ENCODE measurements around the gene PNPLA6.
"Not testable (repeated sequence)": the region's sequence is repeated elsewhere in the genome, so short reads cannot be mapped to it uniquely, and the experiment has no call there.

Gene PNPLA6

DNA sequence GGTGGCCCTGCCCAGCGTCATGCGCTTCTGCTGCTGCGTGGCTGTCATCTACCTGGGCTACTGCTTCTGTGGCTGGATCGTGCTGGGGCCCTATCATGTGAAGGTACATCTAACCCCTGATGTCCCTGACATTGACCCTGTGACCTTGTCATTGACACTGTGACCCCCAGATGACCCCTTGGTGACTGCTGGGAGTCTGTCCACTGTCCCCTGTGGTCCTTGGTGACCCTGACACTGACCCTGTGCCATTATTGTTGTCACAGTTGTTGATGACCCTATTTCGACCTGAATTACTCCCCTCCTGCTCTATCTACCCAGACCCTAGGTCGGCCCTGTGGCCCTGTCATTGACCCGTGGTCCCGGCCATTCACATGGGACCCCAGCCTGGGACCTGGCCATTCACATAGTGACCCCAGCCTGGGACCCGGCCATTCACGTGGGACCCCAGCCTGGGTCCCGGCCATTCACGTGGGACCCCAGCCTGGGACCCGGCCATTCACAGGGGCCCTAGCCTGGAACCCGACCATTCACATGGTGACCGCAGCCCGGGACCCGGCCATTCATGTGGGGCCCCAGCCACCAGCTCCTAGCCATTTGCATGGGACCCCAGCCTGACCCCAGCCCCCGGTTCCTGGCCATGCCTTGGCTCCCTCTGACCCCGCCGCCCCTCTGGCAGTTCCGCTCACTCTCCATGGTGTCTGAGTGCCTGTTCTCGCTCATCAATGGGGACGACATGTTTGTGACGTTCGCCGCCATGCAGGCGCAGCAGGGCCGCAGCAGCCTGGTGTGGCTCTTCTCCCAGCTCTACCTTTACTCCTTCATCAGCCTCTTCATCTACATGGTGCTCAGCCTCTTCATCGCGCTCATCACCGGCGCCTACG lies 5.7 kb upstream of the PNPLA6 start:
- FAIRE-seq (no peak), DNase-seq (ENCODE audit: low spot score) (no peak)

DNA sequence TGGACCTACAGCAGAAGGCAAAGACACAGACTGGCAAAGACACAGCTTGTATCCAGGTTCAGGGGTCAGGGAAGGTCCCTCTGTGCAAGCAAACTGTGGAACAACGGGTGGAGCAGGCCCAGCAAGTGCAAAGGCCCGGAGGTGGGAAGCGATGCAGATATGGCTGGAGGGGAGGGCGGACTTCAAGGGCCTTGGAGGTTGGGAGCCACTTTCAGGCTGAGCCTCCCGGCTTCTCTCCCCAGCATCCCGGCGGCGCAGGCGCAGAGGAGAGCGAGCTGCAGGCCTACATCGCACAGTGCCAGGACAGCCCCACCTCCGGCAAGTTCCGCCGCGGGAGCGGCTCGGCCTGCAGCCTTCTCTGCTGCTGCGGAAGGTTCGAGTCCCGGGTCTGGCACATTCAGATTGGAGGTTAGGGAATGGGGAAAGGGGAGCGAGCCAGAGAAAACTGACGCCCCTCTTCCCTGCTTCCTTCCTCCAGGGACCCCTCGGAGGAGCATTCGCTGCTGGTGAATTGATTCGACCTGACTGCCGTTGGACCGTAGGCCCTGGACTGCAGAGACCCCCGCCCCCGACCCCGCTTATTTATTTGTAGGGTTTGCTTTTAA lies 2.1 kb upstream of the PNPLA6 start:
- FAIRE-seq = no peak
- no peak for DNase-seq (ENCODE audit: low spot score)

DNA sequence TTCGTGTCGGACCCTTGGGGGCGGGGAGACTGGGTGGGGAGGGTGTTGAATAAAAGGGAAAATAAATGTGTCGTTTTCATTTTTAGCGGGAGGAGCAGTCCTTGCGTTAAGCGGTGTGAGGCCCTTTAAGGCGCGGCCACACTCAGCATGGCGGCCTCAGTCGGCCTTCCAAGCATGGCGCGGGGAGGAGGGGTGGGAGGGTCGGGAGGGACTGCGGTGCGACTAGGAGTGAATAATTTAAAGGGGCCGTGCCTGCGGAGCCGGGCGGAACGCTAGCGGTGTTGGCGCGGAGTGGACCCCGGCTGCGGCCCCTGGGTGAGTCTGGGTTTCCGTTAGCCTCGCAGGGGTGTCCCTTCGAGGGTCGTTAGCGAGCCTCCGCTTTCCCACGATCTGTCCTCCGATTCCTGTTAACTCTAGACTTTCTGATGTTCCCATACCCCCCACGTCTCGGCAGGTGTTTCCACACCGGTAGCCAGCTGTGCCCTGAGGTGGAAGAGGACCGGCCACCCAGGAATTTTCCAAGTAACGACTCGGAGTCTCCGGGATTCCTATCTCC lies 1.5 kb upstream of the PNPLA6 start:
- DNase-seq (ENCODE audit: low spot score) = peak; percentile 20
- no peak for FAIRE-seq

DNA sequence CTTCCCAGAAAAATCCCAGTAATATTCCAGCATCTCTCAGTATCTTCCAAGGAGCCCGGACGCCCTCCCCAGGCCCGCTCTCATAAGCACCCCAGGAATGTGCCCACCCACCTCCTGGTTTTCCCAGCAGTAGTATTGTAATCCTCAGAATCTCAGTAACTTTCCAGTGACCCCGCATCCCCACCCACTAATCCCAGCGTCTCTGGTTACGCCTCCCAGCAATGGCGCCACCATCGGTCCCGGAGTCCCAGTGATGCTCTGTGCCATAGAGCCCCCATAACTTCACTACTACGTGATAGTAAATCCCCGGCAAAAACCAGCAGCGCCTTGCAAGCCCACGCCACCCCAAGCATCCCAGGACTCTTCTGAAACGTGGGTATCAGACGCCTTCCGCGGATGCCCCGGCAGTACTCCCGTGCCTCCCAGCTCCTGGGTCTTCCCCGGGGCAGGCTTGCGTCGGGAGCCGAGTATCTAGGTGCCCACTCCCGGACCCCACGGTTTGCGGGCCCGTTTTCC lies 928 bp upstream of the PNPLA6 start:
- no peak for FAIRE-seq

DNA sequence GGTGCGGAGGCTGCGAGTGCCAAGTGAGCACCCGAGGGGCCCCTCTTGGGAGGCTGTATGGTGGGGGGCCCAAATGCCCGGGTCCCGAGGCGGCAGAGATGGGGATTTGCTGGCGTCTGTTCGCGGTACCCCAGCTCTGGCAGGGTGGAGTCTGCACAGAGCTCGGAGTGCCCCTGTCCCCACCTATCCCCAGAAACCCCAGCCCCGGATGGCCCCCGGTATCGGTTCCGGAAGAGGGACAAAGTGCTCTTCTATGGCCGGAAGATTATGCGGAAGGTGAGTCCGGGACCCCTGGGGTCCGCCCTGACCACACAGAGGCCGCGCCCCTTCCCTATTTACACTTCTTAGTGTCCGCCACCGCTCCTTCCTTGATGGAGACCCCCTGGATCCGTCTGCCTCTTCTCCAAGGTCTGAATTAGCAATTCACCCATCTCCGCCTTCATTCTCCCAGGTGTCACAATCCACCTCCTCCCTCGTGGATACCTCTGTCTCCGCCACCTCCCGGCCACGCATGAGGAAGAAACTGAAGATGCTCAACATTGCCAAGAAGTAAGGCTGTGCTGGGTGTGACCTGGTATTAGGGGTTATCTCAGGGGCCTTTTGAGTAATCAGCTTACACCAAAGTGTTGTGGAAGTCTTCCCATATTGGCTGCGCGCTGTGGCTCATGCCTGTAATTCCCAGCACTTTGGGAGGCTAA lies 630 bp downstream of the PNPLA6 start:
- no peak for FAIRE-seq
- DNase-seq (ENCODE audit: low spot score) = no peak

More for the DNA sequence above, 928 bp upstream of the PNPLA6 start:
- DNase-seq (ENCODE audit: low spot score) = peak; percentile 7

DNA sequence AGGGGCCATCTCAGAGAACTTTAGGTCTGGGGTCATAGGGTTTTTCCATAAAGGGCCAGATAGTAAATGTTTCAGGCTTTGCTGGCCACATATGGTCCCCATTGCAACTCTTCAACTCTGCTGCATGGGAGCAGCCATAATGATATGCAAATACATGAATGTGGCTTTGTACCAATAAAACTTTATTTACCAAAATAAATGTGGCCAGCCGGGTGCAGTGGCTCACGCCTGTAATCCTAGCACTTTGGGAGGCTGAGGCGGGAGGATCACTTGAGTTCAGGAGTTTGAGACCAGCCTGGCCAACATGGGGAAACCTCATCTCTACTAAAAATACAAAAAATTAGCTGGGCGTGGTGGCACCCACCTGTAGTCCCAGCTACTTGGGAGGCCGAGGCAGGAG lies 3.5 kb downstream of the PNPLA6 start:
- not testable (repeated sequence) for FAIRE-seq; DNase-seq (ENCODE audit: low spot score)

DNA sequence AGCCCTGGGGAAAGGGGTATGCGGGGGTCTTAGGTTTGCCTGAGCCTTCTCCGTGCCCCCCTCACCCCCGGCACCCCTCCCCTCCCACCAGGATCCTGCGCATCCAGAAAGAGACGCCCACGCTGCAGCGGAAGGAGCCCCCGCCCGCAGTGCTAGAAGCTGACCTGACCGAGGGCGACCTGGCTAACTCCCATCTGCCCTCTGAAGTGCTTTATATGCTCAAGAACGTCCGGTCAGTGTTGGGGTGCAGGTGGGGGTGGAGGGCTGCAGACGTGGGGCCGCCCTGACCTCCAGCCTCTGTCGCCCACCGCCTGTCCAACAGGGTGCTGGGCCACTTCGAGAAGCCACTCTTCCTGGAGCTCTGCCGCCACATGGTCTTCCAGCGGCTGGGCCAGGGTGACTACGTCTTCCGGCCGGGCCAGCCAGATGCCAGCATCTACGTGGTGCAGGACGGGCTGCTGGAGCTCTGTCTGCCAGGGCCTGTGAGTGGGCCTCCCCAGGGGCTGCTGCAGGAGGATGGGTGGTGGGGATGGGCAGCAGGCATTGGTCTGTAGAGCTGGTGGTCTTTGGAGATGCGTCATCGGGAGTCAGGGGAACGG lies 4.4 kb downstream of the PNPLA6 start:
- FAIRE-seq (no peak), DNase-seq (ENCODE audit: low spot score) (no peak)

DNA sequence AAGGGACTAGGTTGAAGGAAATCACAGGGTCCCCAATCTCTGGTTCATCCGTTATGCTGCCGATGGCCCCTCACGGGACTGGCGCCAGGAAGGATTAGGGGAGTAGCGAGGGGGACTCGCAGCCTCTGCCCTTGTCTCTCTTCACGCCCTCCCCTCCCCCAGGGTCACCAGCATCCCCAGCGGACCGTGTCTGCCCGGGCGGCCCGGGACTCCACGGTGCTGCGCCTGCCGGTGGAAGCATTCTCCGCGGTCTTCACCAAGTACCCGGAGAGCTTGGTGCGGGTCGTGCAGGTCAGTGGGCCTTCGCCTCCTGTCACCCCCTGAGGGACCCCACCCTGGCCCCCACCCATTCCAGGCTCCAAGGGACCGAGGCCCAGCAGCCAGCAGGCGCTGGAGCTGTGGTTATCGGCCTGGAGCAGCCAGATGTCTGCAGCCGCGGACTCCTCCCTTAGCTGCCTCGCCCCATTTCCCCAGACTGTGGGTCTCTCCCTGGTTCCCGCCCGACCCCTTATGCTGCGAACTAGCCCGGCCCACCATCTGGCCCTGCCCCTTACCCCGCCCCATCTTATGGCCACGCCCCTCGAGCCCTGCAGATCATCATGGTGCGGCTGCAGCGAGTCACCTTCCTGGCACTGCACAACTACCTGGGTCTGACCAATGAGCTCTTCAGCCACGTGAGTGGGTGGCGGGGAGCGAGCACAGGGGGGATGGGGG lies 5.4 kb downstream of the PNPLA6 start:
- DNase-seq (ENCODE audit: low spot score) (no peak), FAIRE-seq (no peak)

DNA sequence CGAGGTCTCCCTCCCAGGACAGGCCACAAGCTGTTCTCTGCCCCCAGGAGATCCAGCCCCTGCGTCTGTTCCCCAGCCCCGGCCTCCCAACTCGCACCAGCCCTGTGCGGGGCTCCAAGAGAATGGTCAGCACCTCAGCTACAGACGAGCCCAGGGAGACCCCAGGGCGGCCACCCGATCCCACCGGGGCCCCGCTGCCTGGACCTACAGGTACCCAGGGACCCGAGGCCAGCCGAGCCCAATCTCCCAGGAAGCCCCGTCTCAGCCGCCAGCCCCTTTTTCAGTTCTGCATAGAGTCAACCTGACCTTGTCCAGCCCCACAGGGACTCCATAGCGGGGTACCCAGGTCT lies 5.9 kb downstream of the PNPLA6 start:
- FAIRE-seq (no peak), DNase-seq (ENCODE audit: low spot score) (no peak)

DNA sequence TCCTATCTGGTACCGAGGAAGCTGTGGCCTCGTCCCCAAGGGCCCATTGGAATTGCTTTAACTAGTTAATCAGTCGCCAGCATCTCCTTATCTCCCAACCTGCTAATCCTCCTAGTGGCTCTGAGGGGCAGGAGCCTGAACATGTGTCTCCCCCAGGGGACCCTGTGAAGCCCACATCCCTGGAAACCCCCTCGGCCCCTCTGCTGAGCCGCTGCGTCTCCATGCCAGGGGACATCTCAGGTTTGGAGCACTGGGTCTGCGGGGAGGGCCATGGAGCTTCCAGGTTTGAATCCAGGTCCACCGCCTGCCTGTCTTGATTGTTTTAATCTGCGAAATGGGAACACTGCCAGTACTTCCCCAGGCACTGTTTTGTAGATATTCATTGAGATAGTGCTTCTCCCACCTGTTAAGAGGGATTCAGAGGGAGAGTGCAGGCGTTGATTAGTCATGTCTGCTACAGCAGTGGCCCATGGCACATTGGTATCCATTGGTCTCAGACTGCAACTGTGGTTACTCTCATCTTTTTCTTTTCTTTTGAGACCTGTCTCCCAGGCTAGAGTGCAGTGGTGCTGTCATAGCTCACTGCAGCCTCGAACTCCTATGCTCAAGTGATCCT lies 6.4 kb downstream of the PNPLA6 start:
- FAIRE-seq = no peak
- no peak for DNase-seq (ENCODE audit: low spot score)

DNA sequence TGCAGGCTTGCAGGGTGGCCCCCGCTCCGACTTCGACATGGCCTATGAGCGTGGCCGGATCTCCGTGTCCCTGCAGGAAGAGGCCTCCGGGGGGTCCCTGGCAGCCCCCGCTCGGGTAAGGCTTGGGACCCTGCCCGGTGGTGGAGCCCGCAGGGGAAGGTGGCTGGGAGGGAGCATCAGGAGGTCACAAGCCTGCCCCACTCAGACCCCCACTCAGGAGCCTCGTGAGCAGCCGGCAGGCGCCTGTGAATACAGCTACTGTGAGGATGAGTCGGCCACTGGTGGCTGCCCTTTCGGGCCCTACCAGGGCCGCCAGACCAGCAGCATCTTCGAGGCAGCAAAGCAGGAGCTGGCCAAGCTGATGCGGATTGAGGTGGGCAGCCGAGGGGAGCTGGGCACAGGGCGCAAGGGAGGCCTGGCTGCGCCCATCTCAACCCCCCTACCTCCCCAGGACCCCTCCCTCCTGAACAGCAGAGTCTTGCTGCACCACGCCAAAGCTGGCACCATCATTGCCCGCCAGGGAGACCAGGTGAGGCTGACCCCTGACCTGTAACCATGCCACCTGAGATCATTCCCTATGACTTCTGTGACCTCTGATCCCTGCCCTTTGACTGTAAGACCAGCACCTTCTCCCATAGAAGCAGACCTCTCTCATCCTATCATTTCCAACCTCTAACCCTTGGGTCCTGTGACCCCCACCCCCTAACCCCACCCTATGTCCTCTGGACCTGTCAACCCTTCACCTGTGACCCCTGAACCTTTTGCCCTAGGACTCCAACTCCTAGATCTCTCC lies 7.2 kb downstream of the PNPLA6 start:
- FAIRE-seq (no peak), DNase-seq (ENCODE audit: low spot score) (no peak)

DNA sequence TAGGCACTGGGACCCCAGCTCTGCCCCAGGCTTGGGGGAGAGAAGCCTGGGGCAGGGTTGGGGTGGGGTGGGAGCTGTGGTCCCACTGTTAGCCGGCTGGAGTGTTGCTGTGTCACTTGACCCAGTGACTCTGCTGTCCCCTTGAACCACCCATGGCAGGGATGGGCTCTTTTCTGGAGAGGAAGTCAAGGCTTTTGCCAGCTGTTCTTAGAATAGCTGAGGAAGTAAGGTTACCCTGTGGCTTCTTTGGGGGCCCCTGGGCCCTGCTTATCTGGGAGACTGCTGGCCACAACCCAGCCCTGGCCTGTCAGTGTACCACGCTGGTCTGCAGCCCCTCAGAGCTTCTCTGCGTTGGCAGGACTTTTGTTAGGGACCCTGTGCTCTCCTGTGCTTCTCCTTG lies 9.1 kb downstream of the PNPLA6 start:
- DNase-seq (ENCODE audit: low spot score) (no peak), FAIRE-seq (no peak)

DNA sequence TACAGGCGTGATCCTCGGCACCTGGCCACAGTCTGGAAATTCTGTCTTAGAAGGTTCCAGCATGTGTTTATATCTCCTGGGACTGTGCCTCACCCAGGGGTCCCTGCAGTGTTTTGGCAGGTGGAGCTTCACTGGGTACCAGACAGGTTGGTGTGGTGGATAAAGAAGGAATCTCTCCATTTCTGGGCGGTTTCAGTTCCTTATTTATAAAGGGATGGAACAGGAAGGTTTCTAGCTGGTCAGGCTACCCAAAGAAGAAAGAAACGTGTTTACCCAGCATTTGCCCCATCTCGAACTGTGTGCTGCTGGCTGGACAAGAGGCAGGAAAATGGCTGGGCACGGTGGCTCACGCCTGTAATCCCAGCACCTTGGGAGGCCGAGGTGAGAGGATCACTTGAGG lies 9.8 kb downstream of the PNPLA6 start:
- no peak for FAIRE-seq
- DNase-seq (ENCODE audit: low spot score) = no peak

DNA sequence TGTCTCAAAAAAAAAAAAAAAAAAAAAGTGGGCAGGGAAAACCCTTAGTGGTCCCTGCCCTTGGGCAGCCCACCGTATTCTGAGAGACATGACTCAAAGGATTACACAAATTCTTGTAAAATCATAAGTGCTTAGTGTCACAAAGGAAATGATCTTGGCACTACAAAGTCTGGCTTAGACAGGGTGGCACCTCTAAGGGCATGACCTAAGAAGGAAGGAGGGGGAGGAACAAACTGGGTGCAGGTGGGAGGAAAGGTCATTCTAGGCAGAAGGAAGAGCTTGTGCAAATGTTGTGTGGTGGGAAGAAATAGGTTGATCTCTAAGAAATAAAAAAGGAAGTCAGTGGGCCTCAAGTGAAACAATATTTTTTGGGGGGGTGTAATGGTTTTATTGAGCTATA lies 10.4 kb downstream of the PNPLA6 start:
- DNase-seq (ENCODE audit: low spot score) (no peak), FAIRE-seq (no peak)

DNA sequence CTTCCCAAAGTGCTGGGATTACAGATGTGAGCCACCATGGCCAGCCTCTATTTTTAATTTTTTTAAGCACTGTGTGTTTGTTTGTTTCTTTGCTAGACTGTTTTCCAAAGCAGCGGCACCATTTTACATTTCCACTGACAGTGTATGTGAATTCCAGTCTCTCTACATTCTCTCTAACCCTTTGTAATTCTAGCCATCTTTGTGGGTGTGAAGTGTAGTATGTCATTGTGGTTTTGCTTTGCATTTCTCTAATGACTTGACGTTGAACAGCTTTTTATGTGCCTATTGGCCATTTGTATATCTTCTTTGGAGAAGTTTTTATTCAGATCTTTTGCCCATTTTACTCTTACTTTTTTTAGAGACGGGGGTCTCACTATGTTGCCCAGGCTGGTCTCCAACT lies 11.6 kb downstream of the PNPLA6 start:
- DNase-seq (ENCODE audit: low spot score) = no peak
- FAIRE-seq = no peak

DNA sequence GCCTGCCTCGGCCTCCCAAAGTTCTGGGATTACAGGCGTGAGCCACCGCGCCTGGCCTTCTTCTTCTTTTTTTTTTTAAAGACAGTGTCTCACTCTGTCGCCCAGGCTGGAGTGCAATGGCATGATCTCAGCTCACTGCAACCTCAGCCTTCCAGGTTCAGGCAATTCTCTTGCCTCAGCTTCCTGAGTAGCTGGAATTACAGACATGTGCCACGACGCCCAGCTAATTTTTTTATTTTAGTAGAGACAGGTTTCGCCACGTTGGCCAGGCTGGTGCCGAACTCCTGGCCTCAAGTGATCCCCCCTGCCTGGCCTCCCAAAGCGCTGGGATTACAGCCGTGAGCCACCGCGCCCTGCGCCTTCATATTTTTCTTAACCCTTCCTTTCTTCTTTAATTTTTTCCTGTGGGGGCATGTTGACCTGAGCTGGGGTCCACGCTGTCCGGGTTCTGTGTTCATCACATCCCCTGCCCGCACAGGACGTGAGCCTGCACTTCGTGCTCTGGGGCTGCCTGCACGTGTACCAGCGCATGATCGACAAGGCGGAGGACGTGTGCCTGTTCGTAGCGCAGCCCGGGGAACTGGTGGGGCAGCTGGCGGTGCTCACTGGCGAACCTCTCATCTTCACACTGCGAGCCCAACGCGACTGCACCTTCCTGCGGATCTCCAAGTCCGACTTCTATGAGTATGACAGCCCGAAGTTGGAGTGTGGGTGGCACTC lies 14.1 kb downstream of the PNPLA6 start:
- no peak for FAIRE-seq
- DNase-seq (ENCODE audit: low spot score) = no peak

DNA sequence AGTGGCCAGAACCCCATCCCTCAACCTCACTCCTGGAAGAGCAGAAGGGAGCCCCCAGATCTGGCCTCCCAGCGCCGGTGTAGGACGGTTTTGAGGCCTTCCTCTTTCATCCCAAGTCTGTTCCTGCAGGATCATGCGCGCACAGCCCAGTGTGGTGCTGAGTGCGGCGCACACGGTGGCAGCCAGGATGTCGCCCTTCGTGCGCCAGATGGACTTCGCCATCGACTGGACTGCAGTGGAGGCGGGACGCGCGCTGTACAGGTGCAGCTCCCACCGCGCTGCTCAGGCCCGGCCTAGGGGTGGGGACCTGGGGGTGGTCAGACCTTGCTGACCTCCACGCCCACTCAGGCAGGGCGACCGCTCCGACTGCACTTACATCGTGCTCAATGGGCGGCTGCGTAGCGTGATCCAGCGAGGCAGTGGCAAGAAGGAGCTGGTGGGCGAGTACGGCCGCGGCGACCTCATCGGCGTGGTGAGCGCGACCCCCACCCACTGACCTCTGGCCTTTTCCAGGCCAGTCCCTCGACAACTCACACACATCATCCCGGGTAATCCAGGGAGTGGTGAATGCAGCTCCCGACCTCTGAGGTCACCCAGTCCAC lies 14.8 kb downstream of the PNPLA6 start:
- no peak for FAIRE-seq
- no peak for DNase-seq (ENCODE audit: low spot score)

DNA sequence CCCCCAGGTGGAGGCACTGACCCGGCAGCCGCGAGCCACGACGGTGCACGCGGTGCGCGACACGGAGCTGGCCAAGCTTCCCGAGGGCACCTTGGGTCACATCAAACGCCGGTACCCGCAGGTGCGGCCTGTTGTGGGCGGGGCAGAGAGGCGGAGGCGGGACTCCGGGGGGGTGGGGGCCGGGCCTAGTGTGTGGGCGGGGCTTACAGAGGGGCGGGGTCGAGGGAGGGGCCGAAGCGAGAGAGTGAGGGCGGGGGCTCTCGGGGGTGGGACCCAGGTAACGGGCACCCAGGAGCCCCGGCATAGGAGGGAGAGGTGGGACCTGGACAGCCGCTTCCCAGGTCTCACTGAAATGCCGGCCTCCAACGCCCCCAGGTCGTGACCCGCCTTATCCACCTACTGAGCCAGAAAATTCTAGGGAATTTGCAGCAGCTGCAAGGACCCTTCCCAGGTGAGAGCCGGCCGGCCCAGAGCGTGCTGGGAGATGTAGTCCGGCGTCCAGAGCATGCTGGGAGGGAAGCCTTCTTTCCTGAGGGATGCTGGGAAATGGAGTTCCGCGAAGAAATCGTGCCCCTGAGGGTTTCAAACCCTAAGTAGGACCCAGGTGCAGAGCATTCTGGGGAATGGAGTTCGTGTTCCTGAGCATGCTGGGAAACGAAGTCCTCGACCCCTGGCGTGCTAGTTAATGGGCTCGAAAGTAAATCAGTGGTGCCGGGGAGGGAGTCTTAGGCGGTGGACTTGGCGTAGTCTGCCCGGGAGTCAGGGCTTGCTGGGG lies 15.7 kb downstream of the PNPLA6 start:
- DNase-seq (ENCODE audit: low spot score) = no peak
- no peak for FAIRE-seq
